ENCODE results near the gene HES1.
"Not testable (repeated sequence)": the region's sequence is repeated elsewhere in the genome, so short reads cannot be mapped to it uniquely, and the experiment has no call there.

The HES1 gene

GRCh38 chr3:194135806-194136518, at the start of gene HES1:
HES1 (plus strand) TSS chr3:194136148; CDS start chr3:194136381, 233 bp downstream.
- no peak for FAIRE-seq

- FAIRE-seq = no peak
Measured at GRCh38 chr3:194086388-194087075, 49.4 kb upstream of the HES1 start.

GRCh38 chr3:194087280-194087679, 48.7 kb upstream of the HES1 start:
- FAIRE-seq = no peak

GRCh38 chr3:194087995-194088855, 47.7 kb upstream of the HES1 start:
- FAIRE-seq = no peak

- FAIRE-seq = no peak
Measured at GRCh38 chr3:194089357-194090177, 46.4 kb upstream of the HES1 start.

- FAIRE-seq = not testable (repeated sequence)
Measured at GRCh38 chr3:194090178-194090555, 45.8 kb upstream of the HES1 start.

GRCh38 chr3:194090716-194091115, 45.2 kb upstream of the HES1 start:
- FAIRE-seq = no peak

- FAIRE-seq = no peak
Measured at GRCh38 chr3:194091141-194091540, 44.8 kb upstream of the HES1 start.

GRCh38 chr3:194091897-194092296, 44.1 kb upstream of the HES1 start:
- not testable (repeated sequence) for FAIRE-seq

- no peak for FAIRE-seq
Measured at GRCh38 chr3:194092881-194093301, 43.1 kb upstream of the HES1 start.

- no peak for FAIRE-seq
Measured at GRCh38 chr3:194093842-194094241, 42.1 kb upstream of the HES1 start.

GRCh38 chr3:194095464-194095863, 40.5 kb upstream of the HES1 start:
- no peak for FAIRE-seq

GRCh38 chr3:194095902-194096301, 40.0 kb upstream of the HES1 start:
- FAIRE-seq = no peak

- FAIRE-seq = no peak
Measured at GRCh38 chr3:194097141-194097882, 38.6 kb upstream of the HES1 start.

- no peak for FAIRE-seq
Measured at GRCh38 chr3:194098081-194098842, 37.7 kb upstream of the HES1 start.

- no peak for FAIRE-seq
Measured at GRCh38 chr3:194098843-194099183, 37.1 kb upstream of the HES1 start.

- no peak for FAIRE-seq
Measured at GRCh38 chr3:194099215-194099614, 36.7 kb upstream of the HES1 start.

GRCh38 chr3:194100856-194101390, 35.0 kb upstream of the HES1 start:
- no peak for FAIRE-seq

- FAIRE-seq = no peak
Measured at GRCh38 chr3:194101592-194102432, 34.1 kb upstream of the HES1 start.

- FAIRE-seq = no peak
Measured at GRCh38 chr3:194102436-194102835, 33.5 kb upstream of the HES1 start.
